Heart left ventricle (tissue), 16 donors: ENCODE data around the gene XRCC6. TPM values are rescaled to one million over a fixed set of nuclear protein-coding genes. Genes with fewer than 3 reads are reported as not detected.

Source experiments
- ATAC-seq, 4 donors: fragments of 200-7000 bp; cut with Tn5 transposase; one replicate each; pipeline ENCODE4 v1.9.1; 2020 to 2022; ENCODE audit warnings: moderate library complexity in 4 of 4, mild to moderate bottlenecking in 3 of 4, moderate number of reproducible peaks in 1 of 4
- DNase-seq, 5 donors: peaks; one replicate each; pipeline ENCODE4 v3.0.0-alpha.2; 2020
- H3K27ac ChIP-seq, 12 donors: fragments of 200-600 bp; sonication (generic) in 4 of 12; one replicate each; pipeline versions ENCODE4 v1.5.0 to v1.8.0; 2016 to 2022; ENCODE audit warnings: mild to moderate bottlenecking in 2 of 12
- H3K27me3 ChIP-seq, 9 donors: fragments of 200-600 bp; sonication (generic) in 2 of 9; one replicate each; pipeline versions ENCODE4 v1.5.1 to v1.8.0; 2016 to 2022; ENCODE audit warnings: mild to moderate bottlenecking in 3 of 9
- H3K36me3 ChIP-seq, 9 donors: fragments of 200-600 bp; sonication (generic) in 2 of 9; one replicate each; pipeline versions ENCODE4 v1.5.0 to v1.8.0; 2018 to 2022; ENCODE audit warnings: mild to moderate bottlenecking in 2 of 9
- H3K4me1 ChIP-seq, 12 donors: fragments of 200-600 bp; sonication (generic) in 4 of 12; one replicate each; pipeline versions ENCODE4 v1.5.0 to v1.8.0; 2016 to 2022; ENCODE audit warnings: mild to moderate bottlenecking in 3 of 12
- H3K4me3 ChIP-seq, 12 donors: fragments of 200-600 bp; sonication (generic) in 4 of 12; one replicate each; pipeline versions ENCODE4 v1.5.0 to v1.8.0; 2017 to 2022; ENCODE audit warnings: mild to moderate bottlenecking in 9 of 12, moderate library complexity in 4 of 12
- H3K9me3 ChIP-seq, 12 donors: fragments of 200-600 bp; sonication (generic) in 4 of 12; one replicate each; pipeline versions ENCODE4 v1.5.0 to v1.8.0; 2016 to 2022; ENCODE audit warnings: mild to moderate bottlenecking in 1 of 12
- POLR2A ChIP-seq, 2 donors: fragments of 450-650 bp; IDR thresholded peaks; one replicate each; pipeline ENCODE4 v1.6.1; 2017; ENCODE audit warnings: antibody characterized with exemption in 2 of 2, mild to moderate bottlenecking in 2 of 2, moderate library complexity in 2 of 2
- WGBS, 4 donors: extraction: QIAGEN DNeasy Blood & Tissue Kit in 2 of 4; methylation state at CpG; one replicate each; pipeline versions ENCODE4 v1.1.5 to v1.1.7; 2013 to 2018; 5-methylcytosine and 5-hydroxymethylcytosine counted together
- intact Hi-C, 10 donors: fragments of 100-400 bp; cut with DNase I; formaldehyde crosslinking; loops; one replicate each; pipeline versions ENCODE4 v1.11.1 to v1.14.2; 2022
- polyA plus RNA-seq, 2 donors: library from polyadenylated mRNA; stranded (reverse); fragments of 200-250 nt; gene quantifications; one replicate each; pipeline ENCODE4 v1.2.3, GENCODE V29; 2013
- total RNA-seq, 9 donors: library from RNA; depleted of rRNA in 2 of 9; stranded (reverse); fragments of >200 nt in 2 of 9; fragmentation: NEBNext Ultra II Directional in 3 of 9; extraction: Animal tissue kit (Norgen Biotek cat#: 25700) in 3 of 9; gene quantifications; one replicate each; pipeline versions ENCODE4 v1.1.0 to v1.2.4, GENCODE V29; 2016 to 2023
- TF ChIP-seq, protein P1 (sequence below), 12 donors: fragments of 200-600 bp; sonication (generic) in 4 of 12; IDR thresholded peaks; one replicate each; pipeline versions ENCODE4 v1.5.0 to v1.8.0; 2018 to 2022; ENCODE audit warnings: antibody characterized with exemption in 12 of 12, mild to moderate bottlenecking in 5 of 12
- donor health status: ischemic (EF 13 %, LVEDD 7.1; RV severe dilation, severe dysfunction).
- donor health status: healthy with polysubstance abuse.
- donor health status: DM: no; HTN: yes; CAD: no.
- donor health status: DM: no; HTN: no; CAD: no.
- donor health status: ischemic (EF 25% LVEDD 6.9; RV normal size, moderate dysfunction).
- donor health status: ischemic (EF 25% LVEDD 5.7; RV mildly dilated, moderate dysfunction).
- donor health status: healthy.
- donor health status: DM: yes; HTN: yes; CAD: no.
- donor health status: ischemic (EF 35%, LVEDD 5.7; RV mildly dilated, moderate dysfunction).
- donor health status: nonischemic (EF 11% LVEDD 7.7; RV severe dilation, severe dysfunction).
- donor health status: DM: yes; HTN: yes; CAD: no.
- donor health status: PGD.
- donor health status: ischemic (EF 29% LVEDD 5.4; RV normal size, mild dysfunction).
- donor health status: nonischemic (EF 23%, LVEDD 6.1; RV moderate dilation, normal function).

XRCC6 gene
- total and polyA plus RNA-seq, 11 donors: 123 to 231 (median 176) TPM

DNA sequence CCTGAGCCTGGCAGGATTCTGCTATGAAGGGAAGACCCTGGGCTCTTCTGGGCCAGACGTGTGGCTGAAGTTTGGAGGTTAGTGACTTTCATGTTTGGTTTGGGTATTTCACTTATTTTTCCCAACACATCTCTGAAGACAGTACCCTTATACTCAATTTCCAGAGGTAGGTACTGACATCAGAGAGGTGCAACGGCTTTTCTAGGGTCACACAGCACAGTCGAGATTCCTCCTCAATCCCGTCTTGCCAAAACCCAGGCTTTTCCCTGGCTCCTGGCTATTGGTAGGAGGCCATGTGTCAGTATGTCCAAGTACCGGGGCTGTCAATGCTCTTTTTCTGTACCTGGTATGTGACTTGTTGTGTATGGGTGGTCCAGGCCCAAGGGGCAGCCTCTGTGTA is 25.4 kb upstream of the XRCC6 start:
- peaks cover 0 to 15% (median 3%) of the 10 kb centered on the region in 12 donors for H3K4me1 ChIP-seq
- peak in 1 of 5 donors; percentile 16 for DNase-seq
- TF ChIP-seq POLR2A (IDR thresholded peaks at IDR 0.05): no peak
- TF ChIP-seq, protein P1, sequence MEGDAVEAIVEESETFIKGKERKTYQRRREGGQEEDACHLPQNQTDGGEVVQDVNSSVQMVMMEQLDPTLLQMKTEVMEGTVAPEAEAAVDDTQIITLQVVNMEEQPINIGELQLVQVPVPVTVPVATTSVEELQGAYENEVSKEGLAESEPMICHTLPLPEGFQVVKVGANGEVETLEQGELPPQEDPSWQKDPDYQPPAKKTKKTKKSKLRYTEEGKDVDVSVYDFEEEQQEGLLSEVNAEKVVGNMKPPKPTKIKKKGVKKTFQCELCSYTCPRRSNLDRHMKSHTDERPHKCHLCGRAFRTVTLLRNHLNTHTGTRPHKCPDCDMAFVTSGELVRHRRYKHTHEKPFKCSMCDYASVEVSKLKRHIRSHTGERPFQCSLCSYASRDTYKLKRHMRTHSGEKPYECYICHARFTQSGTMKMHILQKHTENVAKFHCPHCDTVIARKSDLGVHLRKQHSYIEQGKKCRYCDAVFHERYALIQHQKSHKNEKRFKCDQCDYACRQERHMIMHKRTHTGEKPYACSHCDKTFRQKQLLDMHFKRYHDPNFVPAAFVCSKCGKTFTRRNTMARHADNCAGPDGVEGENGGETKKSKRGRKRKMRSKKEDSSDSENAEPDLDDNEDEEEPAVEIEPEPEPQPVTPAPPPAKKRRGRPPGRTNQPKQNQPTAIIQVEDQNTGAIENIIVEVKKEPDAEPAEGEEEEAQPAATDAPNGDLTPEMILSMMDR (IDR thresholded peaks at IDR 0.05): no peak
- ATAC-seq: no peak
- H3K4me3 ChIP-seq: no peak overlapping the region
- H3K36me3 ChIP-seq: peaks cover 0 to 17% (median 9%) of the 10 kb centered on the region in 9 donors
- no peak overlapping the region for H3K27ac ChIP-seq
- no peaks in the 10 kb centered on the region for H3K9me3 ChIP-seq
- 91 to 97% (median 92%) methylated on average over 5 of the region's 5 CpGs for WGBS, 4 donors
- intact Hi-C loops: loop anchor here in 5 of 10 donors (2.0 to 10.0 kb wide), 4 partner anchors 51 to 193 kb away; partner anchors contain the start of gene POLR3H (in 5 of the 5)
- no peaks in the 10 kb centered on the region for H3K27me3 ChIP-seq

DNA sequence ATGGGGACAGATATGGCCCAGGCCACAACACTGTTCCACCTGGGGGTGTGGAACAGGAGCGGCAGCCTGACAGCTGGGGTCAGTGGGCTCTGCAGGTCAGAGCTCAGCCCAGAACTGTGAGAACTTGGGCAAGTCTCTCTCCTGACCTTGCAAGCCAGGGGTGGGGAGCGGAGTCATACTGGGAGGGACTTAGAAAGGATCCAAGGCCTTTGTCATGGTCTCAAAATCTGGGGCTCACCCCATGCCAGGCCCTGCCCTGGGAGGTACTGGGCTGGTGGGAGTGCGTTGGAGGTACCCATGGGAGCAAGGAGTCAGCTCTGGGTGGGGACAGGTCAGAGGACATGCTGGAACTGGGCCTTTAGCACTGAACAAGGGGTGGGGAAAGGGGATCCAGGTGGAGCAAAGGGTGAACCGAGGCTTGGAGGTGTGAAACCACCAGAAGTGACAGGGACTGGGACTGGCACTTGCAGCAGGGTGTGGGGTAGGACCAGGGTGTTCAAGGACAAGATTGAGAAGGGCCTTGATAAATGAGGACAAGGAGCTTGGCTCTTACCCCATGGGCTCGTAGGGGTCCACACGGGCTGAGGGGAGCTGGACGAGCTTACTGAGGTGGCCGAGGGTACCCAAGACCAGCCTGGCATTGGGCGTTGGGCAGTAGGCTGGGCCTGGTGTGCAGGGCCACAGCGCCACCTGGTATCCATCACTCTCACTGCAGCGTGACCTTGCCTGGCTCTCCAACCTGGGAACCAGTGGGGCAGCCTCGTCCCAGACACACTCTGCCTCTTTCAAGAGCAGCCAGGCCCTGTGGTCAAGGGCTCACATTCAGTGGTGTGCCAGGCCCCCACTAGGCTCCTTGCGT is 24.1 kb upstream of the XRCC6 start:
- peak; percentile 51 to 76 (median 66) for DNase-seq
- H3K27ac ChIP-seq: peak overlapping the region in 10 of 12 donors; percentile 10 to 67 (median 58)
- H3K27me3 ChIP-seq: no peaks in the 10 kb centered on the region
- H3K4me3 ChIP-seq: no peak overlapping the region
- no peaks in the 10 kb centered on the region for H3K9me3 ChIP-seq
- TF ChIP-seq POLR2A (IDR thresholded peaks at IDR 0.05): no peak
- TF ChIP-seq, protein P1 (IDR thresholded peaks at IDR 0.05): peak; percentile 48 to 76 (median 67)
- peaks cover 0 to 15% (median 2%) of the 10 kb centered on the region in 12 donors for H3K4me1 ChIP-seq
- peak; percentile 70 to 90 (median 89) for ATAC-seq
- intact Hi-C loops: loop anchor here in 5 of 10 donors (2.0 to 10.0 kb wide), 4 partner anchors 52 to 195 kb away; partner anchors contain the start of gene POLR3H (in 5 of the 5)
- peaks cover 0 to 30% (median 20%) of the 10 kb centered on the region in 9 donors for H3K36me3 ChIP-seq
- 47 to 58% (median 50%) methylated on average over 12 to 13 of the region's 13 CpGs for WGBS, 4 donors

DNA sequence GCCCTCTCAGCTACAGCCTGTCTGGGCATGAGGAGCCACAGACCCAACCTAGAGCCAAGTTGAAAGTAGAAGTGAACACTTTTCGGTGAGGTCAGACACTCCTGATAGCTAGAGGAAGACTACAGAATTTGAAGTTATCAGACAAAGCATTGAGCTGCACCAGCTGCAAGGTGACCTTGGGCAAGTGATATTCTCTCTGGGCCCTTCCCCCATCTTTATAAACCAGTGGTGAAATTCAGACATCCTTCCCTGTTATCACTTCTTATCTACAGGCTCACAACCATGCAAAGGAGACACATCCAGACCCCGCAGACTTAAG is 23.5 kb upstream of the XRCC6 start:
- no peak overlapping the region for H3K4me3 ChIP-seq
- ATAC-seq (peak in 1 of 4 donors; percentile 30), DNase-seq (no peak)
- whole genome bisulfite sequencing, 4 donors: 32 to 53% (median 48%) methylated on average over 2 of the region's 2 CpGs
- no peaks in the 10 kb centered on the region for H3K9me3 ChIP-seq
- TF ChIP-seq POLR2A (IDR thresholded peaks at IDR 0.05): no peak
- TF ChIP-seq, protein P1 (IDR thresholded peaks at IDR 0.05): peak in 1 of 12 donors; percentile 12
- peaks cover 0 to 15% (median 2%) of the 10 kb centered on the region in 12 donors for H3K4me1 ChIP-seq
- H3K36me3 ChIP-seq: peaks cover 0 to 36% (median 26%) of the 10 kb centered on the region in 9 donors
- H3K27ac ChIP-seq: peak overlapping the region in 9 of 12 donors; percentile 10 to 67 (median 60)
- no peaks in the 10 kb centered on the region for H3K27me3 ChIP-seq
- intact Hi-C loops: loop anchor here in 5 of 10 donors (2.0 to 10.0 kb wide), 4 partner anchors 53 to 195 kb away; partner anchors contain the start of gene POLR3H (in 5 of the 5)

- H3K36me3 ChIP-seq: peaks cover 0 to 41% (median 31%) of the 10 kb centered on the region in 9 donors
- no peaks in the 10 kb centered on the region for H3K9me3 ChIP-seq
- DNase-seq: peak in 1 of 5 donors; percentile 28
- no peaks in the 10 kb centered on the region for H3K27me3 ChIP-seq
- ATAC-seq: peak in 2 of 4 donors; percentile 20 to 27
- intact Hi-C loops: loop anchor here in 5 of 10 donors (5.0 to 10.0 kb wide), 3 partner anchors 53 to 196 kb away; partner anchors contain the start of gene POLR3H (in 5 of the 5)
- no peak overlapping the region for H3K27ac ChIP-seq
- no peak overlapping the region for H3K4me3 ChIP-seq
- TF ChIP-seq, protein P1 (IDR thresholded peaks at IDR 0.05): no peak
- no peak for TF ChIP-seq POLR2A (IDR thresholded peaks at IDR 0.05)
- 73 to 86% (median 79%) methylated on average over 5 of the region's 5 CpGs for WGBS, 4 donors
- H3K4me1 ChIP-seq: peaks cover 0 to 15% (median 2%) of the 10 kb centered on the region in 12 donors
Measured at GRCh38 chr22:41598081-41598480, 23.0 kb upstream of the XRCC6 start.
